Effector CD8-positive, alpha-beta T cell (primary cell): ENCODE data around the gene TMEM150C.
"Not testable (repeated sequence)": the region's sequence is repeated elsewhere in the genome, so short reads cannot be mapped to it uniquely, and the experiment has no call there.

ENCODE experiments used
- DNase-seq: peaks from one replicate; lab custom pipeline; 2025; lab: John Stamatoyannopoulos, UW

The TMEM150C gene

GRCh38 chr4:82515705-82516104 lies 46.1 kb downstream of the TMEM150C start:
- DNase-seq: no peak

- no peak for DNase-seq
Observed at GRCh38 chr4:82513382-82513781, 48.4 kb downstream of the TMEM150C start.

GRCh38 chr4:82510216-82510615 lies 51.6 kb downstream of the TMEM150C start:
- no peak for DNase-seq

DNA sequence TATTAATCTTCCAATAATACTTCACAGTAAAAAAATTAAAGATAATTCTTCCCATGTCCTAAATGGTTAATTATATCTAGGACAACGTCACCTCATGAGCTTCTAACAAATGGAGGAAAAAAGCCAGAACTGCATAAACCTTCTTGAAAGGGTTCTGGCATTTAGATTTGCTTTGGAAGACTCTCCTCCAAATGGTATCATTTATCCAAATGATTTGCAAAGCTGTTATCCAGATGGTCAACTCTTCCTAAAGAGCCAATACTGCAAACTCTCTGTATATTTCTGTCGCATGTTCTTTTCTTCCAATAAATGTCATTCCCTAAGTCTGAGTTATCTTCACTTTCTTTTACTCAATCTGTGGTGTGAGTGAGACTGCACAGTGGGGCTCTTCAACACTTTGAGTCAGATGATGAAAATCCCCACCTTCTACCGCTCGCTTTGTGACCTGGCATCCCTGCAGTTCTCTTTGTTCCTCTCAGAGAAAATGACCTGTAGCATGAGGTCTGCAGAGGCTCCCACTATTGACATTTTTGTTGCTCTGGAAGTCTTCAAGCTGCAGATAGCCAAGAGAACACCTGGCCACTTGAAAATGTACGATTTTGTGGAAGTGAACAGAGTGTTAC lies 52.9 kb downstream of the TMEM150C start:
- no peak for DNase-seq

DNA sequence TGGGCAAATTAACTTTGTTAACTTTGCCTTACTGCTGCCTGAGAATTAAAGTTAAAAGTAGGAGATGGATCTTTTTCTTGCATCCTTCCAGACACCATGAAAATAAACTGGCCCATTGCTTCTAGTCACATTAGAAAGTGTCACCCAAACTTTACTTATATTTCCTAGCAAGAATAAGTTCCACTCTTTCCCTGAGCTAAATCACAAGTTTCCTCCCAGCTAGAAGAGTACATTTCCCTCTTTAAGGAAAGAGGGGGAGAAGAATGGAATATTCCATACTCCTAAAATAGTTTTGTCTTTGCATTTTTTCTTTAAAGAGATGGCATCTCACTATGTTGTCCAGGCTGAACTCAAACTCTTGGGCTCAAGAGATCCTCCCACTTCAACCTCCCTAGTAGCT lies 53.8 kb downstream of the TMEM150C start:
- DNase-seq: no peak

DNA sequence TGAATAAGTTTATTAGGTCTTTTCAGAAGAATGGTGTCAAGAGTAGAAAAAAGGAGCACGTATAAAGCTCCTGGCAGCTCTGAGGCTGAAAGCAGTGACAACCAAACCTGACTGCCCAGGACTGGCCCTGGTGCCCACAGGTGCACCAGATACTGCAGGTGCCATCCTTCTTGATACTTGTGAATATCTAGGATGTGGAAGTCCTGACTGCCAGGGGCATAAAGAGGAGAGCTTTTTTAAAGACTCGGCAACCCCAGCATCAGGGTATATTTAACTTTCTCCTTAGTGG lies 60.7 kb downstream of the TMEM150C start:
- no peak for DNase-seq

GRCh38 chr4:82500435-82501153 lies 61.2 kb downstream of the TMEM150C start:
- DNase-seq: no peak

- no peak for DNase-seq
Observed at GRCh38 chr4:82499738-82500434, 61.9 kb downstream of the TMEM150C start.

- no peak for DNase-seq
Observed at GRCh38 chr4:82496349-82496748, 65.4 kb downstream of the TMEM150C start.

DNA sequence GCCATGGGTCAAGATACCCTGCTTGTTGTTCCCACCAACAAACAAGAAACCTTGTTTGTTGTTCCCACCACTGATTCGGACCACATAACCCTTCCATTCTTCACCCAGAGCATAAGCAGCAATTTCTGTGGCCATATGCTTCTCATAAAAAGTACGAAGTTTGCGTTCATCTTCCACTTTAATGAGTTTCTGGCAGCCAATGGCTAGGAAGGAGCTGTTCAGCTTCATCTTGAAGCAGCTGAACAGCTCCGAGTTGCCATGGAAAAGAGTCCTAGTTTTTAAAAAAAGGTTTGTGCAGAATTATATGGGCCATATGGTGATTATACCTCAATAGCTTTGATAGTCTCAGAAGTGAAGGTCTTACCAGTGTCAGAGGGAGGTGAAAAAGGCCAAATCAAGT lies 66.1 kb downstream of the TMEM150C start:
- no peak for DNase-seq

- no peak for DNase-seq
Observed at GRCh38 chr4:82493721-82494425, 67.9 kb downstream of the TMEM150C start.

GRCh38 chr4:82491251-82491960 lies 70.4 kb downstream of the TMEM150C start:
- DNase-seq: no peak

- no peak for DNase-seq
Observed at GRCh38 chr4:82489987-82490386, 71.8 kb downstream of the TMEM150C start.

GRCh38 chr4:82489076-82489475 lies 72.7 kb downstream of the TMEM150C start:
- no peak for DNase-seq

DNA sequence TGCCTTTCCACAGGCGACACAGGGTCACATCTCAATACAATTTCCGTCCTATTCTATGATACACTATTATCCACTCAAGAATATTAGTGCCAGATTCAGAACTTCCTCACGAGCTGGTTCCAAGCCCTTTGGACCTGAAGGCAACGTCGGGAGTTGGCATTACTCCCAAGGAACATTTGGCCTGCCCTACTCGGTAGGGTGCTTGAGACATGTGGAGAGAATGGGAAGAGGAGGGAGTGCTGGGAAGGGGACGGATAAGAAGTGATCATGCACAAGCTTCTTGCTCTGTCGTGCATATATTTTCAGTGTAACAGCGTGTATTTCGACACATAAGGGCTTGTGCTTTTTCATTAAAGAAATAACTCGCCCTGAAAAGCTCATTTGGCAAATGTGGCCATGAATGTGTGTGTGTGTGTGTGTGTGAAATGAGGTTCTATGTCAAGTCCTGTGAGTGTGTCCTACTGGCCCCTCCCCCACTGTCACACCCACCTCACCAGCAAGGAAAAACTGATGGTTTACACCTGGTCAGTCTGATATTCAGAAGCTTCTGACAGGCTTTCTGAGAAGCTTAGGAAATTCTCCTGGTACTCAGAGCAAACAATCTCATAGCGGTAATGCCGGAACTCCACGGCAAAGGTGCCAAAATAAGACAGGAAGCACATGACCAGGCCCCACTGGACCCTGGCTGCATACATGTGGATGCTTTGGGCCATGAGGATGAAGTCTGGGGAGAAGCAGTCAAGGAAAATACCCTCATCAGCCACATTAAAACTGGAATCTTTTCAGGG lies 76.6 kb downstream of the TMEM150C start:
- DNase-seq: no peak

DNA sequence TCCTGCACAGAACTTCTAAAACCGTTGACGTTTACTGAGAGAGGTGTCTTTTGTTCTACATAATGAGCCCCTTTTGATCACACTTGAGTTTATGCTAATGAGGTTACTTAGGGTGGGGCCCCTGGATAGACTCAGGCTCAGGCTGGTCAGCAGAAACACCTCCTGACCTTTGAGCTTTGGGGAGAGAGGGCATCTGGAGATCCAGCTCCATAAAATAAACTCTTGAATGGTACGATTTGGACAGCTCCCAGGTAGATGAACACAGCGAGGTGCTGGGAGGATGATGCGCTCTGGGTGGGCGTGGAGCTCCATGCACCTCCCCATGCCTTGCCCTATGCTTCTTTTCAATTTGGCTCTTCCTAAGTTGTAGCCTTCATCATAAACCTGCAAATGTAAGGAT lies 79.4 kb downstream of the TMEM150C start:
- no peak for DNase-seq

GRCh38 chr4:82481506-82481840 lies 80.3 kb downstream of the TMEM150C start:
- no peak for DNase-seq

- DNase-seq: no peak
Observed at GRCh38 chr4:82480771-82481505, 80.8 kb downstream of the TMEM150C start.

GRCh38 chr4:82479562-82479961 lies 82.2 kb downstream of the TMEM150C start:
- DNase-seq: no peak

- not testable (repeated sequence) for DNase-seq
Observed at GRCh38 chr4:82477469-82477868, 84.3 kb downstream of the TMEM150C start.

DNA sequence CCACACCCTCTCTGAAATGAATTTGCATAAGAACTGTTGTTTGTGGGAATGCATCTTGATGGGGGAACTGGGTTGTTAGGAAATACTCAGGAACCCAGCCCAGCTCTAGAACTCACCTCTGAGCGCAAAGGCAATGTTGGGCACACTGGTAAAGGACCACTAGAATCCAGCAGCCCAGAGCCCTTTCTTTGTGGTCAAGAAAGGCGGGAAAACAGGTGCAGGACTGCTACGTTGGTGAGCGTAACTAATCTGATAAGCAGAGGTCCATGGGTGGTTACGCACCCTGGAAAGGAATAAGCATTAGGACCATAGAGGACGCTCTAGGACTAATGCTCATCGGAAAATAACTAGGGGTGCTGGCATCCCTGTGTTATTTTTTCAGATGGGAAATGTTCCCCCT lies 85.9 kb downstream of the TMEM150C start:
- not testable (repeated sequence) for DNase-seq
